GM08714 (cell line): ENCODE measurements around the gene COG5.

Experiments used
- H3K4me3 ChIP-seq: fragments of 200-500 bp; sonication (Bioruptor generic); 2 replicates; pipeline ENCODE4 v1.5.1; 2014; ENCODE audit warnings: mild to moderate bottlenecking, low read length, inconsistent platforms
- ZNF274 ChIP-seq: IDR thresholded peaks from 2 replicates; pipeline ENCODE4 v1.6.1; 2012; ENCODE audit warnings: mild to moderate bottlenecking, low read depth, low read length

Gene COG5

GRCh38 chr7:107588529-107589130 is 24.9 kb upstream of the COG5 start:
- H3K4me3 ChIP-seq, result no peak overlapping the region
- TF ChIP-seq ZNF274, result no peak

- TF ChIP-seq ZNF274, result no peak
Observed at GRCh38 chr7:107584716-107585115, 21.0 kb upstream of the COG5 start.

GRCh38 chr7:107582875-107583274 is 19.2 kb upstream of the COG5 start:
- H3K4me3 ChIP-seq, result no peak overlapping the region
- TF ChIP-seq ZNF274, result no peak

More at GRCh38 chr7:107584716-107585115, 21.0 kb upstream of the COG5 start:
- no peak overlapping the region for H3K4me3 ChIP-seq

- no peak overlapping the region; the same call in 1 of the 2 replicates for H3K4me3 ChIP-seq
- no peak for TF ChIP-seq ZNF274
Observed at GRCh38 chr7:107581387-107582013, 17.8 kb upstream of the COG5 start.

GRCh38 chr7:107580716-107581383 is 17.1 kb upstream of the COG5 start:
- peak overlapping the region; percentile 82 for H3K4me3 ChIP-seq
- no peak for TF ChIP-seq ZNF274

GRCh38 chr7:107579885-107580715 is 16.4 kb upstream of the COG5 start, which contains the start of gene BCAP29:
Gene BCAP29 (plus strand): TSS chr7:107580246. CDS start chr7:107580773, 527 bp downstream.
- peak within 1 kb of the TSS; percentile 82 for H3K4me3 ChIP-seq
- TF ChIP-seq ZNF274, result no peak

GRCh38 chr7:107579554-107579884 is 15.8 kb upstream of the COG5 start:
- no peak for TF ChIP-seq ZNF274
- H3K4me3 ChIP-seq, result peak overlapping the region; percentile 82

- H3K4me3 ChIP-seq, result no peak overlapping the region
Observed at GRCh38 chr7:107573537-107573936, 9.8 kb upstream of the COG5 start.

GRCh38 chr7:107570298-107570697 is 6.6 kb upstream of the COG5 start:
- no peak for TF ChIP-seq ZNF274
- H3K4me3 ChIP-seq, result no peak overlapping the region

More at GRCh38 chr7:107573537-107573936, 9.8 kb upstream of the COG5 start:
- no peak for TF ChIP-seq ZNF274

GRCh38 chr7:107564553-107565298 is 1.0 kb upstream of the COG5 start:
- peak overlapping the region; percentile 90 for H3K4me3 ChIP-seq
- TF ChIP-seq ZNF274, result no peak

GRCh38 chr7:107563081-107563774 is 492 bp downstream of the COG5 start:
- H3K4me3 ChIP-seq, result peak overlapping the region; percentile 90

GRCh38 chr7:107560898-107561516 is 2.7 kb downstream of the COG5 start:
- TF ChIP-seq ZNF274, result no peak
- no peak overlapping the region for H3K4me3 ChIP-seq

More at GRCh38 chr7:107563081-107563774, 492 bp downstream of the COG5 start:
- TF ChIP-seq ZNF274, result no peak

GRCh38 chr7:107559864-107560263 is 3.9 kb downstream of the COG5 start:
- no peak overlapping the region for H3K4me3 ChIP-seq
- TF ChIP-seq ZNF274, result no peak
